ENCODE data around the gene CYTH2.

CYTH2 gene, protein sequence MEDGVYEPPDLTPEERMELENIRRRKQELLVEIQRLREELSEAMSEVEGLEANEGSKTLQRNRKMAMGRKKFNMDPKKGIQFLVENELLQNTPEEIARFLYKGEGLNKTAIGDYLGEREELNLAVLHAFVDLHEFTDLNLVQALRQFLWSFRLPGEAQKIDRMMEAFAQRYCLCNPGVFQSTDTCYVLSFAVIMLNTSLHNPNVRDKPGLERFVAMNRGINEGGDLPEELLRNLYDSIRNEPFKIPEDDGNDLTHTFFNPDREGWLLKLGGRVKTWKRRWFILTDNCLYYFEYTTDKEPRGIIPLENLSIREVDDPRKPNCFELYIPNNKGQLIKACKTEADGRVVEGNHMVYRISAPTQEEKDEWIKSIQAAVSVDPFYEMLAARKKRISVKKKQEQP

DNA sequence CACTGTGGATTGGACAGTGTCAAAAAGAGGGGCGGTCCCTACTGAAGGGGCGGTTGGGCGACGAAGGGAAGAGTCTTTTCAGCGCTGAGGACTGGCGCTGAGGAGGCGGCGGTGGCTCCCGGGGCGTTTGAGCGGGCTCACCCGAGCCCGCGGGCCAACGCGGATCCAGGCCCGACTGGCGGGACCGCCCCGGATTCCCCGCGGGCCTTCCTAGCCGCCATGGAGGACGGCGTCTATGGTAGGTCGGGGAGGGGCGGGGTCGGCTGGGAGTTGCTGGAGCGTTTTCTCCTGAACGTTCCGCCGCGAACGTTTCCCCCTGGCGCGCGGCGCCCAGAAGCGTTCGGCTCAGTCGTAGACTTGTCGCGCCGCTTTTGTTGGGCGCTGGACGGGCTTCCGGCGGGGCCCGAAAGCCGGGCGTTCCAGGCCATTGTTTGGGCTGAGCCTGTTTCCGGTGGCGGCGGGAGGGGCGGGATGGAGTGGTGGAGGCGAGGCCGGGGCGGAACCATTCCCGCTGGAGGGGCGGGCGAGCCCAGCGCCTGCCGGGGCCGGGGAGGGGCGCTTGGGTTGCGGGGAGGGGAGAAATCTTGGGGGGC, at the start of gene CYTH2:
Gene CYTH2 (plus strand): TSS at position 81 of the 593 bp plus-strand sequence. CDS start 139 bp downstream, at position 220.
- FAIRE-seq (no peak), DNase-seq (ENCODE audit: insufficient read length, low spot score) (peak; percentile 51)
- peak; percentile 57; the same call in 1 of the 2 replicates for TF ChIP-seq POLR2A (IDR thresholded peaks at IDR 0.05; ENCODE audit: low read depth, low read length)

DNA sequence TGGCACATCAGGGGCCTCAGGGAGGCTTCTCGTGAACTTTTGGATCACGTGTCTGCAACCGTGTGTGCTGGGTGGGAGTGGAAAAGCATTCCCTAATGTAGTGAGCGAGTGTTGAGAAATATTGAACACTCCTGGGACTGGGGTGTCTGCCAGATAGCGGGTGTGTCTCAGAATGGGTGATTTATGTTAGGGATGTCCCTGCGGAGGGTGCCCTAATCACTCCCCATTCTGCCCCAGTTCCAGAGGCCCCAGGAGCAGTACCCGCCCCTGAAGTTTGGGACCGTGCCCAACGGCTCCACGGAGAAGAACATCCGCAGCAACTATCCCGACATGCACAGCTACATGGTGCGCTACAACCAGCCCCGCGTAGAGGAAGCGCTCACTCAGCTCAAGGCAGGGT, 47.6 kb upstream of the CYTH2 start:
- no peak for TF ChIP-seq POLR2A (IDR thresholded peaks at IDR 0.05; ENCODE audit: low read depth, low read length)
- FAIRE-seq = no peak
- DNase-seq (ENCODE audit: insufficient read length, low spot score) = no peak

GRCh38 chr19:48424694-48425219, 44.4 kb upstream of the CYTH2 start:
- FAIRE-seq = no peak
- no peak for TF ChIP-seq POLR2A (IDR thresholded peaks at IDR 0.05; ENCODE audit: low read depth, low read length)
- DNase-seq (ENCODE audit: insufficient read length, low spot score) = peak; percentile 51

DNA sequence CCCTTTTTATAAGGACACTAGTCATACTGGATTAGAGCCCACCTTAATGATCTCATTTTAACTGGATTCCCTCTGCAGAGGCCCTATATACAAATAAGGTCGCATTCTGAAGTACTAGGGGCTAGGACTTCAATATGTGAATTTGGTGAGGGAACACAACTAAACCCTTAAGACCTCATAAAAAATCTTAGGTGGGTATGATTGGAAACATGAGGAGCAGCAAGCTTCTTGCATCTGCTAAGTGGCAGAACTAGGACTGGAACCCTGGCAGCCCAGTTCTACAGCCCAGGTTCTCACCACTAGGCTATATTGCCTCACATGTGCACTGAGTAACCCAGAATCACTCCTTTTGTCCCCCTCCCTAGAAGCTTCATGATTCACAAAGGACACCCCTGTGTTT, 40.5 kb upstream of the CYTH2 start:
- TF ChIP-seq POLR2A (IDR thresholded peaks at IDR 0.05; ENCODE audit: low read depth, low read length) = no peak
- FAIRE-seq = no peak
- no peak for DNase-seq (ENCODE audit: insufficient read length, low spot score)

- DNase-seq (ENCODE audit: insufficient read length, low spot score) (no peak), FAIRE-seq (no peak)
- no peak for TF ChIP-seq POLR2A (IDR thresholded peaks at IDR 0.05; ENCODE audit: low read depth, low read length)
These were observed 35.8 kb upstream of the CYTH2 start for GRCh38 chr19:48433337-48433736.

DNA sequence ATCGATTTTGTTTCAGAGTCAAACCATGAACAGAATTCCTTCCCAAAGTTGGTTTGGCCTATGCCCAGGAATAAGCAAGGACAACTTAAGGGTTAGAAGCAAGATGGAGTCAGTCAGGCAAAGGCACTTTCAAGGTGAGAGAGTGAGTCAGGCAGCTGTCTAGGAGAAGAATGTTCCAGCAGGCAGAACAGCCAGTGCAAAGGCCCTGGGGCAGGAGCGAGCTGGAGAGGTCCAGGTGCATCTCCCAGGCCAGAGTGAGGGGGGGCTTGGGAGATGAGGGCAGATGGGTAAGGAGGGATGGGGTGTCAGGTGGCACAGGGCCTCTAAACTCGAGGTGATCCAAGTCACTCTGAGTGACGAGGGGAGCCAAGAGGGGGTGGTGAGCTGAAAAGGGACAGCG, 32.6 kb upstream of the CYTH2 start:
- DNase-seq (ENCODE audit: insufficient read length, low spot score) = no peak
- TF ChIP-seq POLR2A (IDR thresholded peaks at IDR 0.05; ENCODE audit: low read depth, low read length) = no peak
- no peak for FAIRE-seq

GRCh38 chr19:48441360-48442050, 27.7 kb upstream of the CYTH2 start:
- no peak for TF ChIP-seq POLR2A (IDR thresholded peaks at IDR 0.05; ENCODE audit: low read depth, low read length)
- DNase-seq (ENCODE audit: insufficient read length, low spot score) (no peak), FAIRE-seq (no peak)

GRCh38 chr19:48442116-48443035, 26.8 kb upstream of the CYTH2 start:
- no peak for TF ChIP-seq POLR2A (IDR thresholded peaks at IDR 0.05; ENCODE audit: low read depth, low read length)
- DNase-seq (ENCODE audit: insufficient read length, low spot score) (no peak), FAIRE-seq (no peak)

DNA sequence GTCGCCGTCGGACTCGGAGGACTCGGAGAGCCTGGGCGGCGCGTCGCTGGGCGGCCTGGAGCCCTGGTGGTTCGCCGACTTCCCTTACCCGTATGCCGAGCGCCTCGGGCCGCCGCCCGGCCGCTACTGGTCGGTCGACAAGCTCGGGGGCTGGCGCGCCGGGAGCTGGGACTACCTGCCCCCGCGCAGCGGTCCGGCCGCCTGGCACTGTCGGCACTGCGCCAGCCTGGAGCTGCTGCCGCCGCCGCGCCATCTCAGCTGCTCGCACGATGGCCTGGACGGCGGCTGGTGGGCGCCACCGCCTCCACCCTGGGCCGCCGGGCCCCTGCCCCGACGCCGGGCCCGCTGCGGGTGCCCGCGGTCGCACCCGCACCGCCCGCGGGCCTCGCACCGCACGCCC, 25.9 kb upstream of the CYTH2 start:
- FAIRE-seq (no peak), DNase-seq (ENCODE audit: insufficient read length, low spot score) (no peak)
- no peak for TF ChIP-seq POLR2A (IDR thresholded peaks at IDR 0.05; ENCODE audit: low read depth, low read length)

GRCh38 chr19:48443731-48444128, 25.4 kb upstream of the CYTH2 start:
- TF ChIP-seq POLR2A (IDR thresholded peaks at IDR 0.05; ENCODE audit: low read depth, low read length) = no peak
- no peak for DNase-seq (ENCODE audit: insufficient read length, low spot score)
- no peak for FAIRE-seq

- no peak for DNase-seq (ENCODE audit: insufficient read length, low spot score)
- FAIRE-seq = no peak
- TF ChIP-seq POLR2A (IDR thresholded peaks at IDR 0.05; ENCODE audit: low read depth, low read length) = no peak
These were observed 24.8 kb upstream of the CYTH2 start for GRCh38 chr19:48444129-48444935.

DNA sequence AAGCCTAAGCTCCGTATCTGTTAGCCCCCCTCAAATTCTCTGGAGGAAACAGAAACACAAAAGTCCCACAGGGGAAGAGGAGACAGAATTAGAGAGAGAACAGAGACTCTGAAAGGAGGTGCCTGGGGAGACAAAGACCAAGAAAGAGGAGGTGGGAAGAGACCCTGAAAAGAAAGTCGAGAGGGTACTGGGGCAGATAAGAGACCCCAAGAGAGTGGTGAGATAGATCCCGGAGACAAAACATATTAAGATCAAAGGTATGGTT, 24.3 kb upstream of the CYTH2 start:
- FAIRE-seq (no peak), DNase-seq (ENCODE audit: insufficient read length, low spot score) (no peak)
- TF ChIP-seq POLR2A (IDR thresholded peaks at IDR 0.05; ENCODE audit: low read depth, low read length) = no peak

DNA sequence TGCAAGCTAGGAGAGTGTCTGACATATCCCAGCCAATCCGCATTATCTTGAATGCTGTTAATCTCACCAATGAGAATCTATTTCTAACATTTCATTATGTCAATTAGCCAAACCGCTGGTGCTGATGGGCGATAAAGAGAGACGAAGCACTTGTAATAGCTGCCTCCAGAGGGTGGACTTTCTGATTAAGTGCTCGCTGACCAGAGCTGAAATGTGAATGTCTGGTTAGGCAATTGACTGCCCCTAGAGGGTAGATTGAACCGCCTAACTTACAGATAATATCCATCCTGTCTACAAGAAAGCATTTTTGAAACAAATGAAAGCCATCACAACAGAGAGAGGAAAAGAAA, 23.9 kb upstream of the CYTH2 start:
- FAIRE-seq (peak; percentile 43), DNase-seq (ENCODE audit: insufficient read length, low spot score) (peak; percentile 94)
- no peak for TF ChIP-seq POLR2A (IDR thresholded peaks at IDR 0.05; ENCODE audit: low read depth, low read length)

Data from H54 (cell line).